ENCODE data around the gene LDB2. TPM values are rescaled to one million over a fixed set of nuclear protein-coding genes. Genes with fewer than 3 reads are reported as not detected.

LDB2 gene
- total and polyA plus RNA-seq, 8 donors: 4.0 to 11.6 (median 5.9) TPM

DNA sequence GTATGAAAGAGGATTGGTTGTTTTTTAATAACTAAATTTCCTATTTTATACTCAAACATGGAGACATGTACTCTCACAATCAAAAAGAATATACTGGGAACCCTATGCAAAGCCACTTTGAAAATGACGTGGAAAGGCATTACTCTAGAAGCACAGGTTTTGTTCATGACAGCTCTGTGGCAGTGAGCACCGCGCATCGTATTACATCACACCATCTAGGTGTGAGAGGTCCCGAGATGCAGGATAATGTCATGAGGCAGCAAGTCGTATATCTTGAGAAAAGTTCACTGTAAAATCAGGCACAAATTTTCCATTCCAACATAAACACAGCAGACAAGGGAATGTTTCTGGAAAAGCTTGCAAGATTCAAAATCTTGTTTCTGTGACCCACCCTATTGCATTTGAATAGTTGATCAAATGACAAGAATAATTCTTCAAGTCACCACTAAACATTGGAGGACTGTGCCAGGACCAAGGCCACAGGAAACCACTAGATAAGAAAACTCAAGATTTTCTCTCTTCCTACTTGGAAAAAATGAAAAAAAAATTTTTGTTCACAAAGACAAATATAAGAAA, 127.6 kb downstream of the LDB2 start:
- Histone ChIP-seq H3K27me3 (no peaks in the 10 kb centered on the region), H3K4me1 (no peaks in the 10 kb centered on the region), H3K9me3 (no peaks in the 10 kb centered on the region), H3K27ac (no peak overlapping the region), H3K36me3 (no peaks in the 10 kb centered on the region), H3K4me3 (no peak overlapping the region)
- TF ChIP-seq, protein P1, sequence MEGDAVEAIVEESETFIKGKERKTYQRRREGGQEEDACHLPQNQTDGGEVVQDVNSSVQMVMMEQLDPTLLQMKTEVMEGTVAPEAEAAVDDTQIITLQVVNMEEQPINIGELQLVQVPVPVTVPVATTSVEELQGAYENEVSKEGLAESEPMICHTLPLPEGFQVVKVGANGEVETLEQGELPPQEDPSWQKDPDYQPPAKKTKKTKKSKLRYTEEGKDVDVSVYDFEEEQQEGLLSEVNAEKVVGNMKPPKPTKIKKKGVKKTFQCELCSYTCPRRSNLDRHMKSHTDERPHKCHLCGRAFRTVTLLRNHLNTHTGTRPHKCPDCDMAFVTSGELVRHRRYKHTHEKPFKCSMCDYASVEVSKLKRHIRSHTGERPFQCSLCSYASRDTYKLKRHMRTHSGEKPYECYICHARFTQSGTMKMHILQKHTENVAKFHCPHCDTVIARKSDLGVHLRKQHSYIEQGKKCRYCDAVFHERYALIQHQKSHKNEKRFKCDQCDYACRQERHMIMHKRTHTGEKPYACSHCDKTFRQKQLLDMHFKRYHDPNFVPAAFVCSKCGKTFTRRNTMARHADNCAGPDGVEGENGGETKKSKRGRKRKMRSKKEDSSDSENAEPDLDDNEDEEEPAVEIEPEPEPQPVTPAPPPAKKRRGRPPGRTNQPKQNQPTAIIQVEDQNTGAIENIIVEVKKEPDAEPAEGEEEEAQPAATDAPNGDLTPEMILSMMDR (IDR thresholded peaks at IDR 0.05): no peak
- WGBS, 2 donors: 80 to 88% methylated on average over 6 of the region's 6 CpGs
- no peak for ATAC-seq
- no peak for FAIRE-seq
- intact Hi-C loops (cut with DNase I): no loop called here
- DNase-seq: no peak

DNA sequence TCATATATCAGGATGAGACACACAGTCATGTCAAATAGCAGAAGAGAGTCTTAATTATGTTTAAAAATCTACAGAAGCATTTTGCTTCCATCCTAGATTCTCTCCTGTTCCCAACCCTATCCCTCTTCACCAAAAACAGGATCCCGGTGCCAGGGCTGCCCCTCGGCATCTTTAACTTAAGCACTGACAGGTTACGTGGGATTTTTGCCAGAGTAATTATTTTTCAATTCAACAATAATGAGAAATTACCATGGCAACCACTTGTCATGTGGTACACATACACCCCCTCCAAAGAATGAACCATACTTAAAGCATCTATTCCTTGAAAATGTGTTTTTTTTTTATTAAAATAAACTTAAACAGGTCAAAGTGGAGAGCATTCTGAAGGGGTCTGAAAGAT, 130.6 kb downstream of the LDB2 start:
- intact Hi-C loops (cut with DNase I): no loop called here
- Histone ChIP-seq H3K4me1 (no peaks in the 10 kb centered on the region), H3K9me3 (no peaks in the 10 kb centered on the region), H3K27me3 (no peaks in the 10 kb centered on the region), H3K27ac (no peak overlapping the region), H3K4me3 (no peak overlapping the region), H3K36me3 (no peaks in the 10 kb centered on the region)
- 85 to 95% methylated on average over 3 of the region's 3 CpGs for WGBS, 2 donors
- TF ChIP-seq, protein P1 (IDR thresholded peaks at IDR 0.05): no peak
- FAIRE-seq (no peak), ATAC-seq (no peak), DNase-seq (no peak)

DNA sequence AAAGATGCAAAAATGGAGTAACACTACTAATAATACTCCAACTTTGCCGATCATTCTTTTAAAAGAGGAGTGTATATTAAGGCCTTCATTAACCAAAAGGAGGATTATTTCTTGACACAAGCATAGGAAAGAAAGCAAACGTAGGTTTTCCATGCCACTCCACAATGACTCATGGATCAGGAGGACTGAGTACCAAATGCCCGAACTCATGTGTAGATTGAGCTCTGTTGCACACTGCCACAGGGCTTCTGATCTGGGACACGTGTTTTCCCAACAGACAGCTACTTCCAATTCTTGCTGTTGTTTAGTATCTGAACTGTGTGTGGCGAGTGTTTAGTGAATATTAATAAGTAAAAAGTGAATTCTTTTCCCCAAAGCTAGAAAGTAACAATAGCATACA, 131.2 kb downstream of the LDB2 start:
- Histone ChIP-seq H3K4me3 (no peak overlapping the region), H3K36me3 (no peaks in the 10 kb centered on the region), H3K27ac (no peak overlapping the region), H3K4me1 (no peaks in the 10 kb centered on the region), H3K27me3 (no peaks in the 10 kb centered on the region), H3K9me3 (no peaks in the 10 kb centered on the region)
- 70 to 80% methylated on average over 5 of the region's 5 CpGs for WGBS, 2 donors
- intact Hi-C loops (cut with DNase I): no loop called here
- ATAC-seq (no peak), FAIRE-seq (no peak), DNase-seq (no peak)
- TF ChIP-seq, protein P1 (IDR thresholded peaks at IDR 0.05): no peak

DNA sequence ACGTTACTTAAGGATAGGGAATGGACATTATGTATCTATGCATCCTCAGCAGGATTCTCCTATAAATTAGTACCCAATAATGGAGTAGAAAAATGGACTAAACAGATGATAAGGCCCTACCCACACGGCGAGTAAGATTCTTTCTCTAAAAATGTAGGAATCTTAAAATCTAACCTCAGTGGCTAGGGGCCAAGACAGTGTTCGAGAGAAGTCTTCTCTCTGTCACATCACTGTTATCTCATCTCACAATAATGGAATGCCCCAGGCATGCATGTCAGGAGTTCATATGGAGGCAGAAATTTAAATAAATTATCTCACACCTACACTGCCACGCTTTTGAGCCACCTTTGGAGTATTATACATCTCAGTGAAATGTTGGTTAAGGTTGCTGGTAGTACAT, 132.9 kb downstream of the LDB2 start:
- no peak for DNase-seq
- Histone ChIP-seq H3K4me3 (no peak overlapping the region), H3K36me3 (no peaks in the 10 kb centered on the region), H3K9me3 (no peaks in the 10 kb centered on the region), H3K4me1 (no peaks in the 10 kb centered on the region), H3K27me3 (no peaks in the 10 kb centered on the region), H3K27ac (no peak overlapping the region)
- TF ChIP-seq, protein P1 (IDR thresholded peaks at IDR 0.05): no peak
- no peak for ATAC-seq
- WGBS, 2 donors: 78 to 88% methylated on average over 5 of the region's 5 CpGs
- FAIRE-seq: no peak
- intact Hi-C loops (cut with DNase I): no loop called here

DNA sequence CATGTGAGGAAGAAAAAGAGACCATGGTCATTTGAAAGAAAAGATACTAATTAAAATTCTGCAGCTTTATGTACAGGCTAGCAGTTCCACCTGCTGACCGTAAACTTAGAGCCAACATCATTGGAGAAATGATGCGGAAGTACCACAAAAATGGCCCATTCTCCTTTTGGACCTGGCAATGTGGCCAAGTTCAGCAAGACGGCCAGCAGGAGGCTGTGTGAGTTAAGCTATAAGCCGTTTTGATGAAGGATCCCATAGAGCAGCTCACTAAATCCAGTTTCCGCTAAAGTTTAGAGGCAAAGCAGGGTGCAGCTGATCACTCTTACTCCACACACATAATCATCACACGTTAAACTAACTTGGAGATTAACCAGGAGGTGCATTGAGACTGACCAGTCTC, 133.8 kb downstream of the LDB2 start:
- TF ChIP-seq, protein P1 (IDR thresholded peaks at IDR 0.05): no peak
- ATAC-seq (no peak), DNase-seq (no peak), FAIRE-seq (no peak)
- Histone ChIP-seq H3K27ac (no peak overlapping the region), H3K27me3 (no peaks in the 10 kb centered on the region), H3K9me3 (no peaks in the 10 kb centered on the region), H3K4me1 (no peaks in the 10 kb centered on the region), H3K4me3 (no peak overlapping the region), H3K36me3 (no peaks in the 10 kb centered on the region)
- 63 to 69% methylated on average over 6 of the region's 6 CpGs for WGBS, 2 donors
- intact Hi-C loops (cut with DNase I): no loop called here

Measured in pancreas (tissue), 10 donors.